Testis (tissue), 2 donors: ENCODE results near the gene RHOB.

Experiments used
- CTCF ChIP-seq, 3 experiments: fragments of 450-650 bp in 2 of 3; fragments of 200-600 bp in 1 of 3; sonication (generic) in 1 of 3; IDR thresholded peaks; one replicate each; pipeline ENCODE4 v1.5.1; 2016 to 2019; ENCODE audit warnings: antibody characterized with exemption in 3 of 3, mild to moderate bottlenecking in 2 of 3, moderate library complexity in 1 of 3
- POLR2A ChIP-seq: fragments of 450-650 bp; IDR thresholded peaks from one replicate; pipeline ENCODE4 v1.6.1; 2017; ENCODE audit warnings: antibody characterized with exemption, mild to moderate bottlenecking, moderate library complexity

- no peak for TF ChIP-seq CTCF (IDR thresholded peaks at IDR 0.05)
- no peak for TF ChIP-seq POLR2A
Observed at GRCh38 chr2:20490300-20491181, 43.7 kb downstream of the RHOB start.
